ENCODE measurements around the gene TUBB4B.
A peak's percentile ranks its signal among the peaks of the same experiment; 100 is the strongest.

The TUBB4B gene

DNA sequence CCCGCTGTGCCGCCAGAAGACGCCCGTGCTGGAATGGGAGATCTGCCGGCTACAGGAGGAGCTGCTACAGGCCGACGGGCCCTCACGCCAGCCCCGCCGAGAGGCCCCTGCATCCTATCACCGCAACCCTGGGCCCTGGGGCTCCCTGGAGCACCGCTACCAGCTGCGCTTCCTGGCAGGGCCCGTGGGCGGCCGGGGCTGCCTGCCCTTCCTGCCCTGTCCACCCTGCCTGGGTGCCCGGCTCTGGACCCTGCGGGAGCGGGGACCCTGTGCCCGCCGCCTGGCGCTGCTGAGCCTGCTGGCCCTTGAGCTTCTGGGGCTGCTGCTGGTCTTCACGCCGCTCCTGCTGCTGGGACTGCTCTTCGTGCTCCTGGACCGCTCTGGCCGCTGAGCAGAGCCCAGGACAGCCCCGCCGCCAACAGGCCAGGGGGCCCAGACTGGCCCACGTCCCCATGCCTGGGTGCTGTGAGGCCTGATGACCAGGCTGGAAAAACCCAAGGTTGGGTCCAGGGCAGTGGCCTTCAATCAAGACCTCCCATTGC is 22.8 kb upstream of the TUBB4B start:
- DNase-seq (ENCODE audit: low spot score): no peak
- TF ChIP-seq, protein P1, sequence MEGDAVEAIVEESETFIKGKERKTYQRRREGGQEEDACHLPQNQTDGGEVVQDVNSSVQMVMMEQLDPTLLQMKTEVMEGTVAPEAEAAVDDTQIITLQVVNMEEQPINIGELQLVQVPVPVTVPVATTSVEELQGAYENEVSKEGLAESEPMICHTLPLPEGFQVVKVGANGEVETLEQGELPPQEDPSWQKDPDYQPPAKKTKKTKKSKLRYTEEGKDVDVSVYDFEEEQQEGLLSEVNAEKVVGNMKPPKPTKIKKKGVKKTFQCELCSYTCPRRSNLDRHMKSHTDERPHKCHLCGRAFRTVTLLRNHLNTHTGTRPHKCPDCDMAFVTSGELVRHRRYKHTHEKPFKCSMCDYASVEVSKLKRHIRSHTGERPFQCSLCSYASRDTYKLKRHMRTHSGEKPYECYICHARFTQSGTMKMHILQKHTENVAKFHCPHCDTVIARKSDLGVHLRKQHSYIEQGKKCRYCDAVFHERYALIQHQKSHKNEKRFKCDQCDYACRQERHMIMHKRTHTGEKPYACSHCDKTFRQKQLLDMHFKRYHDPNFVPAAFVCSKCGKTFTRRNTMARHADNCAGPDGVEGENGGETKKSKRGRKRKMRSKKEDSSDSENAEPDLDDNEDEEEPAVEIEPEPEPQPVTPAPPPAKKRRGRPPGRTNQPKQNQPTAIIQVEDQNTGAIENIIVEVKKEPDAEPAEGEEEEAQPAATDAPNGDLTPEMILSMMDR (IDR thresholded peaks at IDR 0.05): no peak
- Histone ChIP-seq H3K4me3 (no peak overlapping the region), H3K27ac (no peak overlapping the region)

DNA sequence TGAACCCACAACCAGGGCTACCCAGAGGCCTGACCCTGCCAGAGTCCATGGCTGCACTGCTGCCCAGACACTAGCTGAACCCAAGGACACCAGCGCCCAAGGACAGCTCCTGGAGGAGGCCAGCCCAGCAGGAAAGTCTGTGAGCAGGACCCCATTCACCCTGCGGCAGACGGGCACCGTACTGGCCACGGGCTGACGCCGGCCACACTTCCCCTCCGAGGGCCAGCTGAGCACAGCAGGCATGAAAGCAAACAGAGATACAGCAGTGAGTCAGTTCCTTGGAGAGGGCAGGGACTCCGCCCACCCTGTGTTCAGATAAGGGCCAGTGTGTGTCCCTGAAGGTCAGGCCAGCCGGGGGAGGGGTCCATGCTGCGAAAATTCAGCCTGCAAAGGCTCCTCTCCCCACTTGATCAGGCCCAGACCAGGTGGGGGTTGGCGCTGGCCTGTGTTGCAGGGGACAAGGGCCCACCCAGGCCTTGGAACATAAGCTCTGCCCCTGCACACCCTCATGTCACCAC is 22.3 kb upstream of the TUBB4B start:
- Histone ChIP-seq H3K4me3 (no peak overlapping the region), H3K27ac (no peak overlapping the region)
- no peak for DNase-seq (ENCODE audit: low spot score)
- TF ChIP-seq, protein P1 (IDR thresholded peaks at IDR 0.05): no peak

DNA sequence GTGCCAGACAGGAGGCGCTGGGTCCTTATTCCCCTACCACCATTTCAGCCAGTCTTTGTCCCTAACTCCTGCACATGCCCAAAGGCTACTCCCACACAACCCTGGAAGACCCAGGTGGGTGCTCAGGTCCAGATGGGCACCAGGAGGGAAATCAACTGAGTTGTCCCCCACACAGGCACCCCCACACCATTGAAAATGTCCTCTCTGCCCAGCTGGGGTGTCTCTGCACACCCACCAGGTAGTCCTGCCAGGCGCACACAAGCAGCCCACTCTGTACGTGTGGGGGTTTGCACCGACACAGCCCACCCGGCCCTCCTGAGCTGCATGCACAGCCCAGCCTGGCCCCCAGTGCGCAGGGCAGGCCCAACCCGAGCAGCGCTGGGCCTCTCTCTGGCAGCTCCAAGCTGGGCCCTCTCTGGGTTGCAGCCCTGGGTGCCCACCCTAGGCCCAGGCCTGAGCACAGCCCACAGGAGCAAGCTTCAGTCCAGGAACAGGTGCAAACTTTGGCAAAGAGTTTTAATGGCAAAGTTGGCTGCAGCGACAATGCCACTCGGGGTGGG is 21.2 kb upstream of the TUBB4B start:
- Histone ChIP-seq H3K4me3 (no peak overlapping the region), H3K27ac (no peak overlapping the region)
- TF ChIP-seq, protein P1 (IDR thresholded peaks at IDR 0.05): no peak
- DNase-seq (ENCODE audit: low spot score): no peak

DNA sequence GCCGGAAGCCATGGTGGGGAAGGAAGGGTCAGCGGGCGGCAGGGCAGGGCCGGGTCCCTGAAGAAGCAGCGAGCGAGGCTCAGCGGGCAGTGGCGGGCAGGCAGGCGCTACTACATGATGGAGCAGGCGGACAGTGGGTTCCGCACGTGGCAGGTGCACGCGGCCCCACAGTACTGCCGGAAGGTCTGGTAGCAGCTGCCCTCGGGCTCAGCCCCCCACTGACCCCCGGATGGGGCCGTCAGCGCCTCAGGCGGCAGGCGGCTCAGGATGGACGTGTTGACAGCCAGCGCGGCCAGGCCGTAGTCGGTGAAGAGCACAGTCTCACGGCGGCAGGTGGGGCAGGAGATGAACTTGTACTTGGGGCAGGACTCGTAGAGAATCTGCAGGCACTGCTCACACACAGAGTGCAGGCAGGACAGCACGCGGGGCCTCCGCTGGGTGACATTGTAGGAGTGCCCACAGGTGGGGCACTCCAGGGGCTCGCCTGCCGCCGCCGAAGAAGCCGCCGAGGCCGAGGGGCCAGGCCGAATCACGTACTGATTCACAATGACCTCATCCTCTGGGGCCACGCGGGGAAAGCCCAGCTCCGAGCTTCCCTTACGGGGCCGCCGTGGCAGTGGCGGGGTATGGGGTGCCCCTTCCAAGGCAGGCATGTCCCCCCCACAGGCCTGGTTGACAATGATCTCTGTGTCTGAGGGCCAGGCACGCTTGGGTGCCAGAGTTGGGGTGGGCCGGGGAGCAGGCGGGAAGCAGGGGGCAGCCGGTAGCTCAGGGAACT is 20.6 kb upstream of the TUBB4B start:
- TF ChIP-seq, protein P1 (IDR thresholded peaks at IDR 0.05): no peak
- no peak for DNase-seq (ENCODE audit: low spot score)
- Histone ChIP-seq H3K4me3 (no peak overlapping the region), H3K27ac (no peak overlapping the region)

DNA sequence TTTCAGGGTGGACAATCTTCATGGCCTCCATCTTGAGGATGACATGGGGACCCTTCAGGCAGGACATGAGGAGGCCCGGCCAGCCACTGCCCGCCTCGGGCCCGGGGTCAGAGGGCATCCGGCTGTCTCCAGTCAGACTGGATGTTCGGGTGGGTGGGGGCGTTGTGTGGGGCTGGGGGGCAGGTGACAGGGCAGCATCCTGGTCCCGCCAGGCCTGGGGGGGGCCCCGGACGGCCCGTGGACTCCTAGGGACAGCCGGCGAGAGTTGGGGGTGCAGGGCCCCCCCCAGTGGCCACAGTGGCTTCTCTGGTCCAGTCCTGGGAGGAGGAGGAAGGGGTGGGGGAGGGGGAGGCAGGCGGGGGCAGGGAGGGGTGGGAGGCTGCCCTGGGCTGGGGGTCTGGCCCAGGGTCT is 20.0 kb upstream of the TUBB4B start:
- no peak overlapping the region for H3K27ac ChIP-seq
- no peak for DNase-seq (ENCODE audit: low spot score)
- H3K4me3 ChIP-seq: peak overlapping the region; percentile 87

DNA sequence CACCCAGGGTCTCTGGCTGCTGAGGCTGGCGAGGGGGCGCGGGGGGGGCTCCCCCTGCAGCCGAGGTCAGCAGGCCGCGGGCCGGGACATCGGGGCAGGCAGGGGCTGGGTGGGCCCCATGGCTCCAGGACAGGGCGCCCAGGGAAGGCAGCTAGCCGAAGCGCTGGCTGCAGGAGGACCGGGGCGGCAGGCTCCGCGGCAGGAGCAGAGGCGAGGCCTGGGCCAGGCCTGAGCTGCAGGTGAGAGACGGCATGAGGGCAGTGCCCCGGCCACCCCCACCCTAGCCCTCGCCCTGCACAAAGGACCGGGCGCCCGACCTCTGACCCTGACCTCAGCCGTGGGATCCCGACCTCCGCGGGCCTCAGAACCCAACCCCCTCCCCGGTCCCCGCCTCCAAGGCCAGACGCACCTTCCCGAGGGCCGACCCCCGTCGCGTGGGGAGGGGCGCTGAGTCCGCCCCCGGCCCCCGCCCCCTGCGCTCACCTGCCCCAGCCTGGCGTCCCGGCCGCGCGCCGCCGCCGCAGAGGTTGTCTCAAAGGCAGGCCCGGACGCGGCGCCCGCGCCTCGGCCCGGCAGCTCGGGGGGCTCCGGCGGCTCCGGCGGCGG is 19.5 kb upstream of the TUBB4B start:
- no peak for DNase-seq (ENCODE audit: low spot score)
- Histone ChIP-seq H3K4me3 (peak overlapping the region; percentile 87), H3K27ac (peak overlapping the region in 1 of 2 donors; percentile 97)
- TF ChIP-seq, protein P1 (IDR thresholded peaks at IDR 0.05): no peak

More for the DNA sequence above, 20.0 kb upstream of the TUBB4B start:
- TF ChIP-seq, protein P1 (IDR thresholded peaks at IDR 0.05): no peak

Data from coronary artery (tissue), 2 donors.